Common myeloid progenitor, CD34-positive (primary cell): Measurements from ENCODE around the gene SEMA3C.

Experiments used
- CTCF ChIA-PET: fragments of 350-600 bp; sonication (Branson Sonifier 250); formaldehyde crosslinking; loops from one replicate; lab custom pipeline; 2021; ENCODE audit warnings: antibody characterized with exemption; lab: Charles Lee
- POLR2A ChIA-PET: fragments of 350-600 bp; sonication (Branson Sonifier 250); formaldehyde crosslinking; loops from one replicate; lab custom pipeline; 2021; ENCODE audit warnings: antibody characterized with exemption; lab: Charles Lee
- DNase-seq, 3 donors: peaks; one replicate each; pipeline versions ENCODE4 v3.0.0 to v3.0.0-alpha.2; 2013
- H3K27ac ChIP-seq, 2 experiments: 1 replicate in 1 of 2; 2 replicates in 1 of 2; pipeline ENCODE4 v1.7.0; 2013; ENCODE audit warnings: inconsistent platforms in 2 of 2, low read length in 2 of 2, mild to moderate bottlenecking in 2 of 2, low read depth in 1 of 2, moderate library complexity in 1 of 2; ENCODE audit not compliant: severe bottlenecking in 2 of 2, insufficient read depth in 1 of 2, poor library complexity in 1 of 2
- H3K27me3 ChIP-seq, 5 experiments: replicated peaks in 2 of 5; 1 replicate in 3 of 5; 2 replicates in 2 of 5; pipeline versions ENCODE4 v1.6.1 to v1.7.0; 2013; ENCODE audit warnings: low read length in 4 of 5, mild to moderate bottlenecking in 2 of 5, moderate library complexity in 2 of 5, inconsistent platforms in 1 of 5; ENCODE audit not compliant: insufficient read depth in 5 of 5, control insufficient read depth in 4 of 5
- H3K36me3 ChIP-seq, 4 experiments: 1 replicate in 2 of 4; 2 replicates in 2 of 4; pipeline versions ENCODE4 v1.6.1 to v1.7.0; 2013; ENCODE audit warnings: low read length in 3 of 4, control low read depth in 1 of 4, mild to moderate bottlenecking in 1 of 4; ENCODE audit not compliant: control insufficient read depth in 4 of 4, insufficient read depth in 4 of 4
- H3K4me1 ChIP-seq, 4 experiments: 1 replicate in 3 of 4; 2 replicates in 1 of 4; pipeline versions ENCODE4 v1.6.1 to v1.7.1; 2013; ENCODE audit warnings: low read length in 3 of 4, mild to moderate bottlenecking in 3 of 4, control low read depth in 1 of 4, inconsistent platforms in 1 of 4, moderate library complexity in 1 of 4; ENCODE audit not compliant: control insufficient read depth in 4 of 4, insufficient read depth in 4 of 4; ENCODE audit errors: control extremely low read depth in 1 of 4
- H3K4me3 ChIP-seq, 7 experiments: 1 replicate in 4 of 7; 2 replicates in 3 of 7; pipeline versions ENCODE4 v1.5.1 to v1.7.0; 2013; ENCODE audit warnings: mild to moderate bottlenecking in 7 of 7, low read length in 6 of 7, moderate library complexity in 6 of 7, inconsistent platforms in 2 of 7, low read depth in 2 of 7, control low read depth in 1 of 7; ENCODE audit not compliant: insufficient read depth in 4 of 7, control insufficient read depth in 1 of 7; ENCODE audit errors: extremely low read depth in 1 of 7
- H3K9me3 ChIP-seq, 5 experiments: 1 replicate in 4 of 5; 2 replicates in 1 of 5; pipeline versions ENCODE4 v1.6.1 to v1.7.1; 2013; ENCODE audit warnings: low read length in 4 of 5, mild to moderate bottlenecking in 2 of 5, inconsistent platforms in 1 of 5, low read depth in 1 of 5, moderate library complexity in 1 of 5; ENCODE audit not compliant: control insufficient read depth in 4 of 5, insufficient read depth in 2 of 5; ENCODE audit errors: control extremely low read depth in 1 of 5
- WGBS: methylation state at CpG from one replicate; pipeline ENCODE4 v1.1.5; 2013; ENCODE audit not compliant: insufficient coverage; 5-methylcytosine and 5-hydroxymethylcytosine counted together

SEMA3C gene

DNA sequence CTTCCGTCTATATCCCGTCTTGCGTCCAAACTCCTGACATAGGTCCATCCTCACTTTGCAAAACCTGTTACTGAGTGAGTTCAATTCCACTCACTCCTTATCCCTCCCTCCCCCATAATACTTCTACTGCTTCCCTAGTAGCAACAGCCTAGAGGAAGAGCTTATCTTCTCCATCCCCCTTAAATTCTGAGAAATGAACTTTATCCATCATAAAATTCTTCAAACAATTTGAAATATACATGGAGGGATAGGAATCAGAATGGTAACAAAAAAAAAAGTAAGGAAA, 27.6 kb downstream of the SEMA3C start:
- WGBS, result 100% methylated on average over 2 of the region's 3 CpGs
- Histone ChIP-seq H3K27ac (no peak overlapping the region), H3K4me3 (no peak overlapping the region), H3K36me3 (no peaks in the 10 kb centered on the region), H3K4me1 (peaks cover 0 to 4% (median 0%) of the 10 kb centered on the region in 4 experiments), H3K9me3 (no peaks in the 10 kb centered on the region), H3K27me3 (no peaks in the 10 kb centered on the region)
- no peak for DNase-seq
- POLR2A ChIA-PET, result no interaction called here
- CTCF ChIA-PET, result no interaction called here

DNA sequence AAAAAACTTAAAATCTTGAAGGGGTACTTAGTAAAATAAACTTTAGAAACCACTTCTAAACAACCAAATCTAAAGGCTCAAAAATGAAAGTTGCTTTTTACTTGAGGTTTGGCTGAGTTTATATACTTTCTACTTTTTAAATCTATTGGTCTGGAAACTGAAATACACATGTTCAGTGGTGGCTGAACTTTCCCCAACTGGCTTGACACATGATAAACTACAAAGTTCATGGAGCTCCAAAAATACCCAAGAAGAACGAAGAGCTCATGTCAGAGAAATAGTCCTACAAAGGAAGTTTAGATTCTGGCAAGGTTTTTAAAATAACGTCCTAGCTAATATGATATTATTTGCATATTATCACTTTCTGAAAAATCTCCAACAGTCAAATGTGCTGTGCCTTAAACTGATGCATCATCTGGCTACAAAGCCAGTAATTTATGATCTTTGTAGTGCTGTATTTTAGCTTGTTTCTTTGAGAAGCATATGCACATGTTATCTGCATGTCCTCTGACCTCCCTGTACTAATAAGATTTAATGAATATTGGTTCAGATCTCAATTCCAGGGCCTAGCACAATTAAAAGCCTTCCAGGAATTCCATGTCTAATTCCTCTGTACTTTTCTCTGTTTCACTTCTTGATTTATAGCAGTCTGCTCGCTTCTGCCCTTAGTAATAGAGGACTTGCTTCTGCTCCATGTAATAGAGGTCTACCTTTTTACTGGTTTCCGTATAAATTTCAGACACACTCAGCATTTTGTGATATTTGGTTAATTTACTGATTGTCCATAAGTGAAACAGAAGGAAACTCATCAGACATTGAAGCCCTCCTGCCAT, 28.2 kb downstream of the SEMA3C start:
- no peaks in the 10 kb centered on the region for H3K27me3 ChIP-seq
- no CpG with 5 or more reads among the region's 4 CpGs for WGBS
- H3K4me3 ChIP-seq, result no peak overlapping the region
- no peak for DNase-seq
- CTCF ChIA-PET, result no interaction called here
- no peaks in the 10 kb centered on the region for H3K9me3 ChIP-seq
- peaks cover 0 to 4% (median 0%) of the 10 kb centered on the region in 4 experiments for H3K4me1 ChIP-seq
- no peak overlapping the region for H3K27ac ChIP-seq
- H3K36me3 ChIP-seq, result no peaks in the 10 kb centered on the region
- POLR2A ChIA-PET, result no interaction called here

GRCh38 chr7:80889525-80889924, 29.3 kb downstream of the SEMA3C start:
- H3K27me3 ChIP-seq, result no peaks in the 10 kb centered on the region
- H3K4me1 ChIP-seq, result no peaks in the 10 kb centered on the region
- H3K9me3 ChIP-seq, result no peaks in the 10 kb centered on the region
- no peak overlapping the region for H3K27ac ChIP-seq
- POLR2A ChIA-PET, result no interaction called here
- CTCF ChIA-PET, result no interaction called here
- no peak for DNase-seq
- H3K4me3 ChIP-seq, result no peak overlapping the region
- WGBS, result no CpG with 5 or more reads among the region's 1 CpG
- H3K36me3 ChIP-seq, result no peaks in the 10 kb centered on the region

DNA sequence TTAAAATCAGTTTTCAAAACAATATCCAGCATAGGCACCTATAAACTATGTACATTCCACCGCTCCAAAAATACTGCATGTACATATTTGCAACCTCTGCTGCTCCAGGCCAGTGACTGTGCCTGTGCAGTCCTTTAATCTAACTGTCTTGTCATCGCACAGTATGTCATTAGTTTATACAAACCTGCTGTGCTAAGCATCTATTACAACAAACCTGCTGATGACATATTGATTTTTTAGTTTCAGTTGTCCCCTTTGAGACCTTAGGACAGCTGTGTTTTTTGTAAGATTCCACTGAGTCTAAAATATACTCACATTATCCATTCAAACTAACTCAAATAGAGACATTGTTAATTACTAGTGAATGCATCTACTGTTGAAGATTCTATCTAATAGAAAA, 33.1 kb downstream of the SEMA3C start:
- no peak overlapping the region for H3K4me3 ChIP-seq
- CTCF ChIA-PET, result no interaction called here
- DNase-seq, result no peak
- no peaks in the 10 kb centered on the region for H3K27me3 ChIP-seq
- no peaks in the 10 kb centered on the region for H3K4me1 ChIP-seq
- POLR2A ChIA-PET, result interaction anchor here (0.7 kb wide), 1 partner anchor 86 kb away, joined by 5 read pairs; no protein-coding TSS in a partner anchor
- 100% methylated on average over 2 of the region's 2 CpGs for WGBS
- H3K9me3 ChIP-seq, result no peaks in the 10 kb centered on the region
- no peak overlapping the region for H3K27ac ChIP-seq
- H3K36me3 ChIP-seq, result no peaks in the 10 kb centered on the region

GRCh38 chr7:80884511-80885195, 34.2 kb downstream of the SEMA3C start:
- no peaks in the 10 kb centered on the region for H3K27me3 ChIP-seq
- no peak for DNase-seq
- H3K9me3 ChIP-seq, result no peaks in the 10 kb centered on the region
- no peaks in the 10 kb centered on the region for H3K36me3 ChIP-seq
- no peaks in the 10 kb centered on the region for H3K4me1 ChIP-seq
- no peak overlapping the region for H3K4me3 ChIP-seq
- ChIA-PET CTCF (interaction anchor here (1.3 kb wide), 1 partner anchor 585 kb away, joined by 3 read pairs; no protein-coding TSS in a partner anchor), POLR2A (no interaction called here)
- 100% methylated on average over 4 of the region's 6 CpGs for WGBS
- H3K27ac ChIP-seq, result no peak overlapping the region

DNA sequence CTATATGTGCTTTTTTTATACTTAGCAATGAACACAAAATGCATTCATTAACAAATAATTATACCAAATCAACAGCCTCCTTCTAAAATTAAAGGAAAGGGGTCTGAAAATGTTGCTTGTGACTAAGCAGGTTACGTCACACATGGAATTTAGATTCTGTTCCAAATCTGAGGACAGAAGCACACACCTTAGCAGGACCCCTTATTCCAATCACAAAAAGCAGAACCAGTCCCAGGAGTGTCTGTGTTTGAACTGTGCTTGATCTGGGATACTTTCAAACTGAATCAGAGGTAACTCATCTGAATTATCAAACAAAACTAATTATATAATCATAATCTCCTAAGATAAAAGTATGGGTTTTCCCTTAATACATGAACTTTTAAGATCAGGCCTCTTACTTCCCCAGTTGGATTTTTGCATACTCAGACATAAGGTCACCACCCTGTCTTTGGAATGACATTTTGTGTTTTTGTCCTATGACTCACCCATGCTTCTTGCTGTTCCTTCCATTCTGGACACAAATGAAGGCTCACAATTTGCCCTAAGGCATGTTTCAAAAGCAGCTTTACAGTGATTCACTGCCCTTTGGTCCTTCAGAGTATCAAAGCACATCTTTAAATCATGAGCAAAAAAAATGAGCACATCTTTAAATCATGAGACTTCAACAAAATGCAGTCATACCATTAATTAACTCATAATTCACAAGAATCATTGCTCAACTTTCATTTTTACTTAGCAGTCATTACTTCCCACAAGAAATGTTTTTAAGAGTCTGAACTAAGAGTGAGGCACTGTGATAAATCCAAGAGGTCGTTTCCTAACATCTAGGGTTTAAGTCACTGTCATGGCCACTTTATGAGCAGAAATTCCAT, 35.5 kb downstream of the SEMA3C start:
- no peak overlapping the region for H3K27ac ChIP-seq

More for the DNA sequence above, 35.5 kb downstream of the SEMA3C start:
- ChIA-PET CTCF (interaction anchor here (1.3 kb wide), 1 partner anchor 587 kb away, joined by 3 read pairs; no protein-coding TSS in a partner anchor), POLR2A (no interaction called here)
- Histone ChIP-seq H3K4me3 (no peak overlapping the region), H3K27me3 (no peaks in the 10 kb centered on the region), H3K4me1 (no peaks in the 10 kb centered on the region), H3K9me3 (no peaks in the 10 kb centered on the region), H3K36me3 (no peaks in the 10 kb centered on the region)
- DNase-seq, result peak in 1 of 3 donors; percentile 27
- WGBS, result no CpG with 5 or more reads among the region's 2 CpGs
